CD4-positive, alpha-beta T cell treated with Interleukin-17A for 4 hours (primary cell): ENCODE results near the gene RNF40.
"Not testable (repeated sequence)": the region's sequence is repeated elsewhere in the genome, so short reads cannot be mapped to it uniquely, and the experiment has no call there.

Experiments
- DNase-seq: peaks from one replicate; pipeline ENCODE4 v3.0.0-alpha.2; 2020; ENCODE audit warnings: mixed read lengths

RNF40 gene

GRCh38 chr16:30785126-30786106, 23.3 kb downstream of the RNF40 start:
- no peak for DNase-seq

- DNase-seq = peak; percentile 19
Measured at GRCh38 chr16:30786115-30786935, 24.2 kb downstream of the RNF40 start.

- peak; percentile 57 for DNase-seq
Measured at GRCh38 chr16:30786936-30787612, 25.0 kb downstream of the RNF40 start, which contains the start of gene ZNF629. Gene ZNF629 (minus strand): TSS chr16:30787205. CDS start chr16:30784482, 2,723 bp downstream.

GRCh38 chr16:30787613-30788378, 25.7 kb downstream of the RNF40 start:
- no peak for DNase-seq

- DNase-seq = no peak
Measured at GRCh38 chr16:30793508-30794069, 31.5 kb downstream of the RNF40 start.

- DNase-seq = no peak
Measured at GRCh38 chr16:30794634-30795033, 32.5 kb downstream of the RNF40 start.

GRCh38 chr16:30797670-30798309, 35.7 kb downstream of the RNF40 start:
- no peak for DNase-seq

- DNase-seq = no peak
Measured at GRCh38 chr16:30802936-30803335, 40.8 kb downstream of the RNF40 start.

- no peak for DNase-seq
Measured at GRCh38 chr16:30805056-30805369, 42.9 kb downstream of the RNF40 start.

GRCh38 chr16:30805370-30806169, 43.4 kb downstream of the RNF40 start:
- peak; percentile 77 for DNase-seq

GRCh38 chr16:30808146-30808545, 46.0 kb downstream of the RNF40 start:
- DNase-seq = no peak

GRCh38 chr16:30808890-30809426, 46.8 kb downstream of the RNF40 start:
- not testable (repeated sequence) for DNase-seq

- not testable (repeated sequence) for DNase-seq
Measured at GRCh38 chr16:30809675-30810074, 47.6 kb downstream of the RNF40 start.

GRCh38 chr16:30813821-30814189, 51.7 kb downstream of the RNF40 start:
- no peak for DNase-seq

- no peak for DNase-seq
Measured at GRCh38 chr16:30816769-30817168, 54.6 kb downstream of the RNF40 start.

- DNase-seq = no peak
Measured at GRCh38 chr16:30820952-30821421, 58.9 kb downstream of the RNF40 start.

GRCh38 chr16:30821441-30821840, 59.3 kb downstream of the RNF40 start:
- DNase-seq = not testable (repeated sequence)

GRCh38 chr16:30821891-30822290, 59.8 kb downstream of the RNF40 start:
- DNase-seq = no peak
